K562 (cell line): ENCODE data around the gene YWHAB.

ENCODE experiments used
- TAF1 ChIP-seq: IDR thresholded peaks from 2 replicates; pipeline ENCODE4 v1.6.1; 2011; ENCODE audit warnings: mild to moderate bottlenecking, low read length, moderate library complexity; ENCODE audit not compliant: insufficient read depth, control insufficient read depth, severe bottlenecking; ENCODE audit errors: extremely low read depth
- TEAD4 ChIP-seq, 2 experiments: sonication (generic) in 1 of 2; formaldehyde crosslinking in 1 of 2; IDR thresholded peaks; 2 replicates each; pipeline versions ENCODE4 v1.6.1 to v1.8.0; 2012 to 2022; ENCODE audit warnings: borderline replicate concordance in 1 of 2, inconsistent platforms in 1 of 2, low read length in 1 of 2, mild to moderate bottlenecking in 1 of 2, missing genetic modification reagents in 1 of 2
- XRCC3 ChIP-seq: fragments of 450-650 bp; IDR thresholded peaks from 2 replicates; pipeline ENCODE4 v1.6.1; 2017; ENCODE audit warnings: mild to moderate bottlenecking, moderate library complexity
- ZBTB8A ChIP-seq: fragments of 450-650 bp; IDR thresholded peaks from 2 replicates; pipeline ENCODE4 v1.6.1; 2018; ENCODE audit warnings: mild to moderate bottlenecking, moderate library complexity; ENCODE audit not compliant: partially characterized antibody
- ZFX ChIP-seq: sonication (generic); formaldehyde crosslinking; IDR thresholded peaks from 2 replicates; pipeline ENCODE4 v1.8.0; 2022; ENCODE audit warnings: mild to moderate bottlenecking, missing genetic modification reagents, moderate library complexity
- TF ChIP-seq, protein P1 (sequence below), 3 experiments: IDR thresholded peaks in 2 of 3; conservative IDR thresholded peaks in 1 of 3; 2 replicates each; pipeline ENCODE4 v1.5.1; 2011 to 2012; ENCODE audit warnings: low read length in 3 of 3, mild to moderate bottlenecking in 3 of 3, control low read depth in 2 of 3, improper control_type of control experiment in 1 of 3, inconsistent platforms in 1 of 3, low read depth in 1 of 3, mixed read lengths in 1 of 3, moderate library complexity in 1 of 3; ENCODE audit not compliant: insufficient read depth in 2 of 3

DNA sequence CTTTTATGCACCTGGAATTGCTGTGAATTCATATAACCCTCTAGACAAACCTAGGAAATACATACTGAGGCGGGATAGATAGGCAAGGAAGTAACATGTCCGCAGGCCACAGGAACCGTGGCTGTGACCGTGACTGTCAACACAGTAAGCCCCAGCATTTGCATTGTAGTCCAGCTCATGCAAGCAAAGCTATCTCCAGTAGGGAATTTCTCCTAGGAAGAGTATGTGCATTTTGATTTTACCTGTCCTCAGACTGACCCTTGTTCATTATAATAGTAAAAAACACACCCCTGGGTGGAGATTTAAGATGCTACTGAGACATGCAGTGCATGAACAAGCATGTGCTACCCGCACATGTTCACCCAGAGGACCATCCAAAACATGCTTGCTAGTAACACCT, 44.7 kb upstream of the YWHAB start:
- TF ChIP-seq, protein P1, sequence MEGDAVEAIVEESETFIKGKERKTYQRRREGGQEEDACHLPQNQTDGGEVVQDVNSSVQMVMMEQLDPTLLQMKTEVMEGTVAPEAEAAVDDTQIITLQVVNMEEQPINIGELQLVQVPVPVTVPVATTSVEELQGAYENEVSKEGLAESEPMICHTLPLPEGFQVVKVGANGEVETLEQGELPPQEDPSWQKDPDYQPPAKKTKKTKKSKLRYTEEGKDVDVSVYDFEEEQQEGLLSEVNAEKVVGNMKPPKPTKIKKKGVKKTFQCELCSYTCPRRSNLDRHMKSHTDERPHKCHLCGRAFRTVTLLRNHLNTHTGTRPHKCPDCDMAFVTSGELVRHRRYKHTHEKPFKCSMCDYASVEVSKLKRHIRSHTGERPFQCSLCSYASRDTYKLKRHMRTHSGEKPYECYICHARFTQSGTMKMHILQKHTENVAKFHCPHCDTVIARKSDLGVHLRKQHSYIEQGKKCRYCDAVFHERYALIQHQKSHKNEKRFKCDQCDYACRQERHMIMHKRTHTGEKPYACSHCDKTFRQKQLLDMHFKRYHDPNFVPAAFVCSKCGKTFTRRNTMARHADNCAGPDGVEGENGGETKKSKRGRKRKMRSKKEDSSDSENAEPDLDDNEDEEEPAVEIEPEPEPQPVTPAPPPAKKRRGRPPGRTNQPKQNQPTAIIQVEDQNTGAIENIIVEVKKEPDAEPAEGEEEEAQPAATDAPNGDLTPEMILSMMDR (IDR thresholded peaks at IDR 0.05 in 2 of 3, conservative IDR thresholded peaks at IDR 0.05 in 1 of 3; ENCODE audit: insufficient read depth in 2 of 3, low read depth in 1 of 3, low read length in 3 of 3), result no peak
- TF ChIP-seq TEAD4 (IDR thresholded peaks at IDR 0.05; ENCODE audit: low read length) (no peak), TEAD4 (CRISPR knock-in tag; IDR thresholded peaks at IDR 0.05; ENCODE audit: borderline replicate concordance) (no peak), TAF1 (no peak), ZBTB8A (no peak), XRCC3 (no peak), ZFX (no peak)
